Measurements from ENCODE around the gene ZFP1. TPM values are rescaled to one million over a fixed set of nuclear protein-coding genes. Genes with fewer than 3 reads are reported as not detected.

The ZFP1 gene
- total RNA-seq, 1 donor from 2014 or later = 7.2 TPM

GRCh38 chr16:75131081-75131480, 17.2 kb upstream of the ZFP1 start:
- ATAC-seq (ENCODE audit: poor library complexity) (no peak), DNase-seq (no peak)
- intact Hi-C loops (cut with DNase I) = loop anchor here (10.0 kb wide), 1 partner anchor 426 kb away; the partner anchor contains the start of gene MLKL

- ATAC-seq (ENCODE audit: poor library complexity) (no peak), DNase-seq (no peak)
- intact Hi-C loops (cut with DNase I) = loop anchor here (10.0 kb wide), 1 partner anchor 433 kb away; the partner anchor contains the start of gene MLKL
Measured at GRCh38 chr16:75138233-75138632, 10.1 kb upstream of the ZFP1 start.

DNA sequence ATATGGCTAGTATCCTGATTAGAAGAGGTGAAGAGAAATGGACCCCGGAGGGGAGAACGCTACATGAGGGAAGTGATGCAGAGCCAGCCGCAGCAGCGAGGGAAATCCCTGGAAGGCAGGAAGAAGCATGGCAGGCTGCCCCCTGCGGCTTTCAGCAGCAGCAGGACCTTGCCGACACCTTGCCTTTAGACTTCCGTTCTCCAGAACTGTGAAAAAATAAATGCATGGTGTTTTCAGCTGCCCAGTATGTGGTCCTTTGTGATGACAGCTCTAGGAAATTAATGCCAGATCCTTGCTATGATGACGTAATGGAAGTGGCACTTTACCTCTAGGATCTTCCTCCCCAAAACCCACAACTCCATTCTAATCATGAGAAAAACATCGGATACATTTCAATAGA, 9.7 kb upstream of the ZFP1 start:
- intact Hi-C loops (cut with DNase I) = loop anchor here (10.0 kb wide), 1 partner anchor 434 kb away; the partner anchor contains the start of gene MLKL
- no peak for DNase-seq
- no peak for ATAC-seq (ENCODE audit: poor library complexity)

DNA sequence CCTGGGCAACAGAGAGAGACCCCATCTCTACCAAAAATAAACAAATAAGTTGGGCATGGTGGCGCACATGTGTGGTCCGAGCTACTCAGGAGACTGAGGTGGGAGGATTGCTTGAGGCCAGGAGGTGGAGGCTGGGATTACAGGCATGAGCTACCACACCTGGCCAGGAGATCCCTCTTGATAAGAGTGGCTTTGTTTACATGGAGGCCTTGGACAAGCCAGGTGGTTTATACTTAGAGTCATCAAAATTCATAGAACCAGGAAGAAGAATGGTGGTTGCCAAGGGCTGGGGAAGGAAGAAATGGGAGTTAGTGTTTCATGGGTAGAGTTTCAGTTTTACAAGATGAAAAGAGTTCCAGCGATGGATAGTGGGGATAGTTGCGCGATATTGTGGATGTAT, 8.8 kb upstream of the ZFP1 start:
- no peak for DNase-seq
- intact Hi-C loops (cut with DNase I) = loop anchor here (10.0 kb wide), 1 partner anchor 435 kb away; the partner anchor contains the start of gene MLKL
- ATAC-seq (ENCODE audit: poor library complexity) = no peak

- DNase-seq (no peak), ATAC-seq (ENCODE audit: poor library complexity) (no peak)
- intact Hi-C loops (cut with DNase I) = no loop called here
Measured at GRCh38 chr16:75143941-75144340, 4.4 kb upstream of the ZFP1 start.

DNA sequence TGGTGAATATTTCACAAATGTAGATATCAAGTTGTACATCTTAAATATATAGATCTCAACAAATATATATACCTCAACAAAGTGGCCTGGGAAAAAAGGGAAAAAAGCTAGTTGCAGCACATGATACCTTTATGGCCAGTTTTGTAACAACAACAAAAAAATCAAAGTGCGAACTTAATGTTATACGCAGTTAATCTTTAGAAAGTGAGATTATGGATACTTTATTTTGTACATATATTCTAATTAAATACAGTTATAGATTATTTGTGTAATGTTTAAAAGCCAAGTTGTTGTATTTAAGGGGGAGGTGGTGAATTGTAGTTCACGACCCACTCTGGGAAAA, 385 bp upstream of the ZFP1 start:
- DNase-seq (no peak), ATAC-seq (ENCODE audit: poor library complexity) (no peak)
- intact Hi-C loops (cut with DNase I) = no loop called here

- DNase-seq (no peak), ATAC-seq (ENCODE audit: poor library complexity) (no peak)
- intact Hi-C loops (cut with DNase I) = no loop called here
Measured at GRCh38 chr16:75151798-75152197, 3.5 kb downstream of the ZFP1 start.

DNA sequence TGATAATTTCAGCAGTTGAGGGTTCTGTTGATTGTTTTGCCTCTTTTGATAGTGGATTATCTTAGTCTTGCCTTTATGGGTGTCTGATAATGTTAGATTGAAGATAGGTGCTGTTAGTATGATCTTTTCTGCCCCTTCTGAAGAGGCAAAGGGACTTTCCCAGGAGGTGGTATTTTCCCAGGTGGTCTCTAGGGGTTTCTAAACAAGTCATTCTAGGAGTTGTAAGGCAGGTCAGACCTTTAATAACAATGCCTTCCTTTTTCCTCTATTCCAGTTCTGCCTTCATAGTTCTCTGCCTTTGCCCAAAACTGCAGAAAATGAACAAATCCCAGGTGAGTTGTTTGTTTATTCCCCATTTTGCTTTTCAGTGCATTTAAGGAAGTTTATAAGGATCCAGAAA, 4.3 kb downstream of the ZFP1 start:
- ATAC-seq (ENCODE audit: poor library complexity) = no peak
- intact Hi-C loops (cut with DNase I) = no loop called here
- DNase-seq = no peak

- ATAC-seq (ENCODE audit: poor library complexity) (no peak), DNase-seq (no peak)
- intact Hi-C loops (cut with DNase I) = no loop called here
Measured at GRCh38 chr16:75160386-75160785, 12.1 kb downstream of the ZFP1 start.

GRCh38 chr16:75169899-75170405, 21.6 kb downstream of the ZFP1 start:
- DNase-seq = no peak
- intact Hi-C loops (cut with DNase I) = no loop called here
- ATAC-seq (ENCODE audit: poor library complexity) = no peak

DNA sequence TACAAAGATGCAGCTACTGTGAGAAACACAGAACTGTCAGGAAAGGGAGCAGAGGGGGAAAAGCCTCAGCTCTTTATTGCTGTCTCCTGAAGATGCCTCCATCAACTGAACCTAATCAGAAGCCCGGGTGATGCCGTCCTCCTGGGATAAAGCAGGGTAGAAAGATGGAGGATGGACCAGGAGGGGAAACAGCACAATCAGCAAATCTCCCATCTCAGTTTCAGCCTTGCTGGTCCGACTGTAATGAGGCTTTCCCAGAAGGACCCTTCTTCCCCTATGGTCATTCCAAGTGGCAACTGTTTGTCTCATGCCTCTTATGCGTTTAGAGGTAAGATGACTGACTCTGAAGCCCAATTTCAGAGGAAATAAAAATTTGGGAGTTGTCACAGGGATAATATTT, 24.3 kb downstream of the ZFP1 start:
- ATAC-seq (ENCODE audit: poor library complexity) (no peak), DNase-seq (no peak)
- intact Hi-C loops (cut with DNase I) = no loop called here

DNA sequence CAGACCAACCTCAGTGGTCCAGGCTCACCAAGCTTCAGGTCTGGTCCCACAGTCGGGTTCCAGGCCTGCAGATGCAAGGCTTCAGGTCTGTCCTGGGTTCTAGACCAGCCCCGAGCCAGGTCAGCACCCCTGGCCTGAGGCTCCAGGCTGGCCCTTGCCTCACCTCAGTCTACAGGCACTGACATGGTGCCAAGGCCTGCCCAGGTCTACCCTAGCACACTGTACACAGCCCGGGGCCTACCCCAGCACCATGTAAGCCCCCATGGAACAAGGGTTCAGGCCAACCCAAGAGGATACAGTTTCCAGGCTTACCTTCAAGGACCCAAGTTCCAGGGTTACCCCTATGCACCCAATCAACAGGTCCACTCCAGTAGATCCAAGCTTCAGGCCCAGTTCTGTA, 26.8 kb downstream of the ZFP1 start:
- DNase-seq (no peak), ATAC-seq (ENCODE audit: poor library complexity) (no peak)
- intact Hi-C loops (cut with DNase I) = no loop called here

GRCh38 chr16:75176926-75177325, 28.6 kb downstream of the ZFP1 start:
- intact Hi-C loops (cut with DNase I) = no loop called here
- ATAC-seq (ENCODE audit: poor library complexity) = no peak
- no peak for DNase-seq

- no peak for ATAC-seq (ENCODE audit: poor library complexity)
- intact Hi-C loops (cut with DNase I) = no loop called here
- no peak for DNase-seq
Measured at GRCh38 chr16:75179208-75179607, 30.9 kb downstream of the ZFP1 start.

DNA sequence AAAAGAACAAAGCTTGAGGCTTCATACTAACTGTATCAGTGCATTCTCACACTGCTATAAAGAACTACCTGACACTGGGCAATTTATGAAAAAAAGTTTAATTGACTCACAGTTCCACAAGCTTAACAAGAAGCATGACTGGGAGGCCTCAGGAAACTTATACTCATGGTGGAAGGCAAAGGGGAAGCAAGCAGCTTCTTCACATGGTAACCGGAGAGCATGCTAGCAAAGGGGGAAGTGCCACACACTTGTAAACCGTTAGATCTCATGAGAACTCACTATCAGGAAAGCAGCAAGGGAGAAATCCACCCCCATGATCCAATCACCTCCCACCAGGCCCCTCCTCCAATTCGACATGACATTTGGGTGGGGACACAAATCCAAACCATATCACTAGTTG, 33.3 kb downstream of the ZFP1 start:
- intact Hi-C loops (cut with DNase I) = no loop called here
- DNase-seq = no peak

GRCh38 chr16:75188832-75189477, 40.6 kb downstream of the ZFP1 start:
- intact Hi-C loops (cut with DNase I) = no loop called here

More for the DNA sequence above, 33.3 kb downstream of the ZFP1 start:
- no peak for ATAC-seq (ENCODE audit: poor library complexity)

DNA sequence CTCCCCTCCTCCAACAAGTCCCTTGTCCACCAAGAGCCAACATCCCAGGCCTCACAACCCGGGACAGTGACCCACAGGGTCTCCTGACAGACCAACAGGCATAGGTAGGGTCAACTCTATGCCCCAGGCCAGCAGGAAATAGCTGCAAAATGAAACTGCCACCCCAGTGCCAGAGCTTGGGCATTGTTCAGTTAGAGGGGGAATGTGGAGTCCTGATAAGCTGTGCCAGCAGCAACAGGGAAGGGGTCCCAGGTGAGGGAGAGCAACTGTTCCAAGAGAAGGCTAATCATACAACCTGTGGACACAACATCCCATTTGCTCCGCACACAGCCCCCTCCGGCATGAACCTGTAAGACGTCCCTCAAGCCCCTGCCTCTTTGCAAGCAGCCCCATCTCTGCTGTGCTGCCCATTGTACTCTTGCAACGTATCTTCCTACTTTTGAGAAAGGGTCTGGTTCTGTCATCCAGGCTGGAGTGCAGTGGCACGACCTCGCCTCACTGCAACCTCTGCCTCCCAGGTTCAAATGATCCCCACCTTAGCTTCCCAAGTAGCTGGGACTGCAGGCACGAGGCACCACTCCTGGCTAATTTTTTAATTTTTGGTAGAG, 41.4 kb downstream of the ZFP1 start:
- intact Hi-C loops (cut with DNase I) = loop anchor here (10.0 kb wide), 1 partner anchor 575 kb away; no protein-coding TSS in a partner anchor
- DNase-seq = no peak
- ATAC-seq (ENCODE audit: poor library complexity) = no peak

More at GRCh38 chr16:75188832-75189477, 40.6 kb downstream of the ZFP1 start:
- DNase-seq = no peak
- ATAC-seq (ENCODE audit: poor library complexity) = no peak

DNA sequence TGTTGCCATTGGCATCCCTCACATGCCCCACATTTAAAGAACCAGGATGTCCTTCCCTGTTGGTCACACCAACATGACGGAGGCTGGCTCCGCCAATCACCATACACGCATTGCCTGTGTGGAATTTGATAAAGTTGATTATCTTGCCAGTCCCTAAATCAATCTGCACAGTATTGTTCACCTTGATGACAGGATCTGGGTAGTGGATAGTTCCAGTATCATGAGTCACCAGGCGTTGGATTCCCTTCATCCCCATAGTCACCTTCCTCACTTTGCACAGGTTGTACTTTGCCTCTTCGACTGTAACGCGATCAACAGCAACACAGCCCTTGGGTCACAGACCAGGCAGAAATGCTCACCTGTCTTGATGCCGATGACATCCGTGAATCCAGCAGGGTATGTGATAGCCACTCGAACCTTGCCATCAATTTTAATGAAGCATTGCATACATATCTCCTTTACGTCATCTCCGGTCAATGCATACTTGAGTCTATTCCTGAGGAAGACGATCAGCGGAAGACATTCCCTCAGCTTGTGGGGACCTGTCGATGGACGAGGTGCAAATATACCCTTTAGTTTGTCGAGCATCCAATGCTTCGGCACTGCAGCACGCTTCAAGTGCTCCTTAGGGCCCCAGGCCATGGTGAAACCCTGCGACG, 44.4 kb downstream of the ZFP1 start:
- DNase-seq = no peak
- intact Hi-C loops (cut with DNase I) = loop anchor here (10.0 kb wide), 1 partner anchor 572 kb away; no protein-coding TSS in a partner anchor
- ATAC-seq (ENCODE audit: poor library complexity) = no peak

GRCh38 chr16:75193265-75193650, 44.9 kb downstream of the ZFP1 start:
- intact Hi-C loops (cut with DNase I) = loop anchor here (10.0 kb wide), 1 partner anchor 572 kb away; no protein-coding TSS in a partner anchor
- ATAC-seq (ENCODE audit: poor library complexity) (no peak), DNase-seq (no peak)
